Activated T-cell treated with anti-CD3 and anti-CD28 coated beads, Interleukin-2, amount 50 U/mL, for 24 hours (primary cell): Measurements from ENCODE around the gene AXDND1.
"Not testable (repeated sequence)": the region's sequence is repeated elsewhere in the genome, so short reads cannot be mapped to it uniquely, and the experiment has no call there.

Experiments used
- DNase-seq: peaks from one replicate; pipeline ENCODE4 v3.0.0-alpha.2; 2020
- H3K27ac Mint-ChIP-seq: 2 replicates; pipeline ENCODE4 v1.8.0; 2020; ENCODE audit warnings: mild to moderate bottlenecking, mixed read lengths
- H3K27me3 Mint-ChIP-seq: 2 replicates; pipeline ENCODE4 v1.8.0; 2020; ENCODE audit warnings: mixed read lengths
- H3K36me3 Mint-ChIP-seq: 2 replicates; pipeline ENCODE4 v1.8.0; 2020; ENCODE audit warnings: low read depth, mixed read lengths
- H3K4me1 Mint-ChIP-seq: 2 replicates; pipeline ENCODE4 v1.8.0; 2020; ENCODE audit warnings: low read depth, mixed read lengths
- H3K4me3 Mint-ChIP-seq: 2 replicates; pipeline ENCODE4 v1.8.0; 2020; ENCODE audit warnings: mild to moderate bottlenecking, moderate library complexity, mixed read lengths
- H3K9me3 Mint-ChIP-seq: 2 replicates; pipeline ENCODE4 v1.8.0; 2020; ENCODE audit warnings: mixed read lengths

AXDND1 gene

DNA sequence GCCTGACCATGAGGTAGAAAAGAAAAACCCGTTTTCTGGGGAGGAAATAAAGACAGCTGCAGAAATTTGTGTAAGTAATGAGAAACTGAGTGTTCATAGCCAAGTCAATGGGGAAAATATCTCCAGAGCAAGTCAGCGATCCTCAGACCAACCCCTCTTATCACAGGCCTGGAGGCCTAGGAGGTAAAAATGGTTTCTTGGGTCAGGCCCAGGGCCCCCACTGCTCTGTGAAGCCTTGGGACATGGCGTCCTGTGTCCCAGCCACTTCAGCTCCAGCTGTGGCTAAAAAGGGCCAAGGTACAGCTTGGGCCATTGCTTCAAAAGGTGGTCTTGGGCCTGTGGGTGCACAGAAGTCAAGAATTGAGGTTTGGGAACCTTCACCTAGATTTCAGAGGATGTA, 108.9 kb downstream of the AXDND1 start:
- Mint-ChIP-seq H3K27ac (no peak overlapping the region), H3K27me3 (peaks cover 3% of the 10 kb centered on the region), H3K9me3 (peaks cover 35% of the 10 kb centered on the region), H3K36me3 (peaks cover under 1% of the 10 kb centered on the region), H3K4me1 (no peaks in the 10 kb centered on the region), H3K4me3 (no peak overlapping the region)
- DNase-seq: no peak

DNA sequence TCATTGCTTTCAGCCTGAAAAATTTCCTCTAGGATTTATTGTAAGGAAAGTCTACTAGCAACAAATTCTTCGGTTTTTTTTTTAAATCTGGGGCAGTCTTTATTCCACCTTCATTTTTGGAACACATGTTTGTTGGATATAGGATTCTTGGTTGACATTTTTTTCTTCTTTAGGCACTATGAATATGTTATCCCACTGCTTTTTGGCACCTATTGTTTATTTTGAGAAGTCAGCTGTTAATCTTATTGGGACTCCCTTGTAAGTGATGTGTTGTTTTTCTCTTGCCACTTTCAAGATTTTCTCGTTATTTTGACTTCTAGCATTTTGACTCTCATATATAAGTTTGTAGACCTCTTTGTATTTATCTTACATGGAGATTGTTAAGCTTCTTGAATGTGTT, 110.7 kb downstream of the AXDND1 start:
- Mint-ChIP-seq H3K4me3 (no peak overlapping the region), H3K9me3 (peaks cover 44% of the 10 kb centered on the region), H3K27me3 (peaks cover 3% of the 10 kb centered on the region), H3K4me1 (no peaks in the 10 kb centered on the region), H3K36me3 (peaks cover 1% of the 10 kb centered on the region), H3K27ac (no peak overlapping the region)
- no peak for DNase-seq

DNA sequence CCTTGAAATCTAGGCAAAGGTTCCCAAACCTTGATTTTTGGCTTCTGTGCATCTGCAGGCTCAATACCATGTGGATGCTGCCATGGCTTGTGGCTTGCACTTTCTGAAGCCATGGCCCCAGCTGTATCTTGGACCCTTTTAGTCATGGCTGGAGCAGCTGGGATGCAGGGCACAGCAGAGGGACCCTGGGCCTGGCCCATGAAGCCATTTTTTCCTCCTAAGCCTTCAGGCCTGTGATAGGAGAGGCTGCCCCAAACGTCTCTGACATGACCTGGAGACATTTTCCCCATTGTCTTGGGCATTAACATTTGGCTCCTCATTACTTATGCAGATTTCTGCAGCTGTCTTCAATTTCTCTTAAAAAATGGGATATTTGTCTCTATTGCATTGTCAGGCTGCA, 112.6 kb downstream of the AXDND1 start:
- DNase-seq: no peak
- Mint-ChIP-seq H3K27ac (no peak overlapping the region), H3K27me3 (peaks cover 3% of the 10 kb centered on the region), H3K36me3 (peaks cover 1% of the 10 kb centered on the region), H3K4me3 (no peak overlapping the region), H3K9me3 (peaks cover 48% of the 10 kb centered on the region), H3K4me1 (no peaks in the 10 kb centered on the region)

DNA sequence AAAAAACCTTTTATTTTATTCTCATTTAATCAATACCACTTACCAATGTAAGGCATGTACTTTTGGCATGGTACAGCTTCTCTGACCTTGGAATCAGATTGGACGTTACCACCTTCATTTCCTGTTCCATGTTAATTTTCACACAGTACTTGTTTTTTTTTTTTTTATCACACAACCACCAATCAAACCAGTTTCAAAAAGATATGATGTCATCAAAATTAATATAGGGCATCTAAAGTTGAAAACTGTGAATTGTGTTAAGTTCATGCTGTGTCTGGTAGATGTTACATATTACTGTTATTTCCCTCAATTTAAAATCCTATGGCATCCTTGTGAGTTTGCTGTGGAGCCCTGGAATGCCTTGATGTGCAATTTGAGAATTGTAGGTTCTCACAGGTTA, 124.8 kb downstream of the AXDND1 start:
- no peak for DNase-seq
- no peaks in the 10 kb centered on the region for H3K36me3 Mint-ChIP-seq
- no peaks in the 10 kb centered on the region for H3K4me1 Mint-ChIP-seq
- H3K9me3 Mint-ChIP-seq: peaks cover 15% of the 10 kb centered on the region
- no peak overlapping the region for H3K4me3 Mint-ChIP-seq
- H3K27ac Mint-ChIP-seq: no peak overlapping the region
- peaks cover 3% of the 10 kb centered on the region for H3K27me3 Mint-ChIP-seq

DNA sequence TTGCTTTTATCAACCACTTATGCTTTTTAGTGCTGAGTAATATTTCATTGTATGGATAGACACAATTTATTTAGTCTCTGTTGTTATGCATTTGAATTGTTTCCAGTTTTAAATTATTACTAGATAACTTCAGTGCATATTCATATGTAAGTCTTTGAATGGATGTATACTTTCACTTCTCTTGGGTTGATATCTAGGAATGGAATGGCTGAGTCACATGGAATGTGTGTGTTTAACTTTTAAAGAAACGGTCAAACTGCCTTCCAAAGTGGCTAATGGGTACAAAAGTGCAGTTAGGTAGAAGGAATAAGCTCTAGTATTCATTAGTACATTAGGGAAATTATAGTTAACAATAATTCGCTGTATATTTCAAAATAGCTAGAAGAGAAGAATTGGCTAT, 127.6 kb downstream of the AXDND1 start:
- peaks cover 2% of the 10 kb centered on the region for H3K9me3 Mint-ChIP-seq
- H3K27ac Mint-ChIP-seq: no peak overlapping the region
- no peak for DNase-seq
- H3K4me1 Mint-ChIP-seq: no peaks in the 10 kb centered on the region
- H3K27me3 Mint-ChIP-seq: peaks cover 9% of the 10 kb centered on the region
- no peaks in the 10 kb centered on the region for H3K36me3 Mint-ChIP-seq
- no peak overlapping the region for H3K4me3 Mint-ChIP-seq

DNA sequence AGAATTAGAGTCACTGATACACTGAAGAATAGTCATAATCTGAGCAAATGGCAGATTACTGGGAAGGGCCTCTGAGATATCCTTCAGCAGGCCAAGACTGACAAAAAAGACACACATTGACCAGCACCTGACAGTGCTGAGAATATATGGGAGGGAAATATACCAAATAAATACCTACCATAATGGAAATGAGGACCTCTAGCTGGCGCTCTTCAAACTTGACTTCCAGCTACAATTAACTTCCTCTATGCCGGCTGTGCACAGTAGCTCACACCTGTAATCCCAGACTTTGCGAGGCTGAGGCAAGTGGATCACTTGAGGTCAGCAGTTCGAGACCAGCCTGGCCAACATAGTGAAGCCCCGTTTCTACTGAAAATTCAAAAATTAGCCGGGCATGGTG, 140.4 kb downstream of the AXDND1 start:
- DNase-seq: no peak
- H3K27me3 Mint-ChIP-seq: no peaks in the 10 kb centered on the region
- H3K9me3 Mint-ChIP-seq: no peaks in the 10 kb centered on the region
- H3K27ac Mint-ChIP-seq: no peak overlapping the region
- H3K4me3 Mint-ChIP-seq: no peak overlapping the region
- H3K36me3 Mint-ChIP-seq: no peaks in the 10 kb centered on the region
- H3K4me1 Mint-ChIP-seq: no peaks in the 10 kb centered on the region

DNA sequence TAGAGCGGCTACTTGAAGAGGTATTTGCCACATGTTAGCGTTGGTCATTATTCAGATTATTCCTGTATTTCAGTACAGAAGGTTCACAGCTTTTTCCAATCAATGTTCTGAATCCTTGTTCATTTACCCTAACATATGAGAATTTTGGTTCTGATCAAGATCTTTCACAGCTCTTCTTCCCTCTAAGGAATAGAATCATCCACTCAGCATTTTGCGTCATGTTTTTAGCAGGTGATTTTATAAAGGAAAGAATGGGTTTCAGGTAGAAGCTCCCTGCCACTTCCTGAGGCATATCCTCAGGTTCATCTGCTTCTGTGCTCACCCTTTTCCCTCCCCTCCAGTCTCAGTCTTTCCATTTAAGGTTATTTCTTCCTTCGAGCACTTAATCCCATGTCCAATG, 143.6 kb downstream of the AXDND1 start:
- Mint-ChIP-seq H3K9me3 (peaks cover 2% of the 10 kb centered on the region), H3K4me3 (no peak overlapping the region), H3K27ac (no peak overlapping the region), H3K4me1 (no peaks in the 10 kb centered on the region), H3K27me3 (no peaks in the 10 kb centered on the region), H3K36me3 (no peaks in the 10 kb centered on the region)
- no peak for DNase-seq

DNA sequence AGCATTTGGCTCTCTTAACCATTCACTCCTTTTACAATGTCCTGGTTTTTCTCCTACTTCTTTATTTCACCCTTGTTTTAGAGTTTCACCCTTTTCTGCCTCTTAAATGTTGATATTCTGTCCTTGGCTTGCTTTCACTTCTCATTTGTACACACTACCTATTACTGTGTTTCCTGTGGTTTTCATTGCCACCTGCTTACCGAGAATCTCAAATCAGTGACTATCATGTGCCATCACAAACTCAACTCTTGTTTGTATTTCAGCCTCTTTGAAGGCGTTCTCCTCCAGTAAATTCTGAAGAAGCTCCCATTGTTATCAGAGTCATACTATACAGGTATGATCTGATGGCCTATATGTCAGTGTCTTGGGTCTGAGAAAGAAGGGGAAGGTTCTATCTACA, 144.3 kb downstream of the AXDND1 start:
- Mint-ChIP-seq H3K27me3 (no peaks in the 10 kb centered on the region), H3K9me3 (peaks cover 2% of the 10 kb centered on the region), H3K4me1 (no peaks in the 10 kb centered on the region), H3K4me3 (no peak overlapping the region), H3K27ac (no peak overlapping the region), H3K36me3 (no peaks in the 10 kb centered on the region)
- DNase-seq: no peak

DNA sequence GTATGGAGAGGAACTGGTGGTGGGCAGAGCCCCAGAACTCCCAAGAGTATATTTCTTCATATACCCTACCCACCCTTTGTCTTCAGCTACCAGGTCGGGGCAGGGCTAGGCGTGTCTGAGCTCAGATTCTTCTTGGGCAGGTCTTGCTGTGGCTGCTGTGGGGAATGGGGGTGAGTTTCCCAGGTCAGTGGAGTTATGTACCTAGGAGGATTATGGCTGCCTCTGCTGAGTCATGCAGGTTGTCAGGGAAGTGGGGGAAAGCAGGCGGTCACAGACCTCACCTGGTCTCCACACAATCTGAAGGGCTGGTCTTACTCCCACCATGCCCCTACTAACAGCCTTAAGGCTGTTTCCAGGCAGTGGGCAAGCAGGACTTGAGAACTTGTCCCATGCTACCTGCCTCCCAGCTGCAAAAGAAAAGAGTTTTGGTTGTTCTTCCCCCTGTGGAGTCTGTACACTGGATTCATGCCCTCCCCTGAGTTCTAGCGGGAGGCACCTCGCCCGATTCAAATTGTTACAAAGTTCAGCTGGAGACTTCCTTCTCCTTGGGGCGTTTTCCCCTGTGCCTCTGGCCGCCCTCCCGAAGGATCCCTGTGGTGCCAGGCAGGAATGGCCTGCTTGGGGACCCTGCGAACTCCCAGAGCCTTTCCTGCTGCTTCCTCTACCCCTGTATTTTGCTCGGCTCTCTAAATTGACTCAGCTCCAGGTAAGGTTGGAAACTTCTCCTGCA, 151.4 kb downstream of the AXDND1 start:
- Mint-ChIP-seq H3K9me3 (peaks cover 2% of the 10 kb centered on the region), H3K27ac (no peak overlapping the region), H3K4me1 (no peaks in the 10 kb centered on the region), H3K4me3 (no peak overlapping the region), H3K27me3 (peaks cover 11% of the 10 kb centered on the region), H3K36me3 (no peaks in the 10 kb centered on the region)
- DNase-seq: no peak

DNA sequence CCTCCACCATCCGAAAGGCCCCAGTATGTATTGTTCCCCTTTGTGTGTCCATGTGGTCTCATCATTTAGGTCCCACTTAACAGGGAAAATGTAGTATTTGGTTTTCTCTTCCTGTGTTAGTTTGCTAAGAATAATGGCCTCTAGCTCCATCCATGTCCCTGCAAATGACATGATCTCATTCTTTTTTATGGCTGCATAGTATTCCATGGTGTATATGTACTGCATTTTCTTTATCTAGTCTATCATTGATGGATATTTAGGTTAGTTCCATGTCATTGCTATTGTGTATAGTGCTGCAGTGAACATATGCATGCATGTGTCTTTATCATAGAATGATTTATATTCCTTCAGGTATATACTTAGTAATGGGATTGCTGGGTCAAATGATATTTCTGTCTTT, 152.8 kb downstream of the AXDND1 start:
- H3K4me3 Mint-ChIP-seq, DNase-seq, H3K36me3 Mint-ChIP-seq, H3K4me1 Mint-ChIP-seq, H3K9me3 Mint-ChIP-seq, H3K27ac Mint-ChIP-seq: not testable (repeated sequence)
- peaks cover 13% of the 10 kb centered on the region for H3K27me3 Mint-ChIP-seq

DNA sequence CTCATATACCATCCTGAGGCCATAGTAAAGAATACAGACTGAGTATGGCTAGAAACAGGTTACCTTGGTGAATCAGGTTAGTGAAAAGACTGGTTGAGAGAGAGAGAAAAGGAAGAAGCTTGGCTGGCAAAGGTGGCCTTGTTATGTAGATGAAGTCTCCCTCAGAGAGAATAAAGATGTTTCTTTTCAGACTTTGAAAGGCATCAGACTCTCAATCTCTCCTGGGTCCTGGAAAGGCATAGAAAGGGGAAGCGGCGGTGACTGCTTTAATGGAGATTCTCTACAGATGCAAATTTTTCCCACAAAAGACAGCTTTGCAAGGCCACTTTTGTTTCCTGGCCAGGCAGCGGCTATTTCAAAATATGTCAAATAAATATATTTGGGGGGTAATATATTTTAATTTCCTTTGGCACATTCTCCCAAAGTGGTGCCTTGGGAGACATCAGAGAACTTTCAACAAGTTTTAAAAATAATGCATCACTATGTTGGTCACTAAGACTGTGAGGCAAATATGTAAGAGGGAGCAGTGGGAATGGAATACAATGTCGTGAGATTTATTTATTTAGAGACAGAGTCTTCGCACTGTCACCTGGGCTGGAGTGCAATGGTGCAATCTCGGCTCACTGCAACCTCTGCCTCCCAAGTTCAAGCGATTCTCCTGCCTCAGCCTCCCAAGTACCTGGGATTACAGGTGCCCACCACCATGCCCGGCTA, 163.9 kb downstream of the AXDND1 start:
- Mint-ChIP-seq H3K27ac (no peak overlapping the region), H3K4me1 (peaks cover 2% of the 10 kb centered on the region), H3K36me3 (no peaks in the 10 kb centered on the region), H3K27me3 (peaks cover 3% of the 10 kb centered on the region), H3K9me3 (no peaks in the 10 kb centered on the region), H3K4me3 (no peak overlapping the region)
- no peak for DNase-seq

DNA sequence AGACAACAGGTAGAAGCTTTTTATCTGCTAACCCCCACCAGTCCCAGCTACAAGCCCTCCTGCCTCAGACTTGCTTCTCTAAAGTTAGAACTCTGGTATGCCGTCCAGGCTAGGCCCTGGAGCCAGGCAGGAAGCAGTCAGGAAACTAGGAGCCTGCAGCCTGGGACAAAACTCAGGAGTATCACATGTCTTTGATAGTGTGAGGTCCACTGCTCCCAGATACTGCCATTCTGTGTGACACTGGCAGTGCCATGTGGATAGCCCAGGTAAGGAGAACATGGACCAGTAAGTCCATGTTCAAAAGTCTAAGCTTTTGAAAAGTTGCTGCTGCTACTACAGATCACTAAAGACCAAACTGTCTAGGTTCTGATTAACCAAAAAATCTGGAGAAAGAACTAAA, 164.6 kb downstream of the AXDND1 start:
- no peaks in the 10 kb centered on the region for H3K9me3 Mint-ChIP-seq
- H3K27ac Mint-ChIP-seq: no peak overlapping the region
- H3K4me3 Mint-ChIP-seq: no peak overlapping the region
- H3K27me3 Mint-ChIP-seq: no peaks in the 10 kb centered on the region
- no peaks in the 10 kb centered on the region for H3K36me3 Mint-ChIP-seq
- peaks cover 2% of the 10 kb centered on the region for H3K4me1 Mint-ChIP-seq
- no peak for DNase-seq

DNA sequence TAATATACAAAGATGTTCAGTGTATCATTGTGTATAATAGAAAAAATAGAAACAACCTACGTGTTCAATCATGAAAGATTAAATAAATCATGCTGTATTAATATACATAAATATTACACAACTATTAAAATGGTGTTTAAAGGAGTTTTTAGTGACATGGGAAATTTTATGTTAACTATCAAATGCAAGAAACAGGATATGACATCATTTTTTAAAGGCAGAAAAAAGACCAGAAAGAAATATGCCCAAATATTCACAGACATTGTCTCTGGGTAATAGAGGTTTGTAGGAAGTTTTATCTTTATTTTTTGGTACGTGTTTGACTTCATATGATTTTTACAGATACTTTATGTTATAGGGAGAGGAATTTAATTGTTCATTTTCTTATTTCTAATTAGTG, 176.0 kb downstream of the AXDND1 start:
- Mint-ChIP-seq H3K36me3 (no peaks in the 10 kb centered on the region), H3K27me3 (no peaks in the 10 kb centered on the region), H3K4me1 (no peaks in the 10 kb centered on the region), H3K27ac (no peak overlapping the region), H3K4me3 (no peak overlapping the region), H3K9me3 (peaks cover 9% of the 10 kb centered on the region)
- no peak for DNase-seq

DNA sequence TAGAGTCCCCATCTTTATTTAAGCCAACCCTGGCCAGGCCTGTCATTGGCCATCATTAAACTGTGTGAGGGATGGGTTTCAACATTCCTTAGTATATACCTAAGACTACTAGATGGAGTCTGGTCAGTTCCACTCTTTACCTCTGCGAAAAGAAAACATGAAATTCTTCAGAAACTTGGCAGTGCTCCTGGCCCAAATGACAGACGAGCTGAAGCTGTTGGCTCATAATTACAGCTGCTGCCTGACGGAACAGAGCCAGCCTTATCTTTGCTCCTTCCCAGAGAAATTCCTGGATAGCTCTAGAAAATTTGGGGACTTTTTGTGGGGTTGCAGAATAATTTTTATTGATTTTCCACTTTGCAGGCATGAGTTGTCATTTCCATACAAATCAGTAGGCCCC, 179.6 kb downstream of the AXDND1 start:
- Mint-ChIP-seq H3K36me3 (no peaks in the 10 kb centered on the region), H3K4me3 (no peak overlapping the region), H3K27me3 (no peaks in the 10 kb centered on the region), H3K9me3 (no peaks in the 10 kb centered on the region), H3K4me1 (no peaks in the 10 kb centered on the region), H3K27ac (no peak overlapping the region)
- DNase-seq: no peak

DNA sequence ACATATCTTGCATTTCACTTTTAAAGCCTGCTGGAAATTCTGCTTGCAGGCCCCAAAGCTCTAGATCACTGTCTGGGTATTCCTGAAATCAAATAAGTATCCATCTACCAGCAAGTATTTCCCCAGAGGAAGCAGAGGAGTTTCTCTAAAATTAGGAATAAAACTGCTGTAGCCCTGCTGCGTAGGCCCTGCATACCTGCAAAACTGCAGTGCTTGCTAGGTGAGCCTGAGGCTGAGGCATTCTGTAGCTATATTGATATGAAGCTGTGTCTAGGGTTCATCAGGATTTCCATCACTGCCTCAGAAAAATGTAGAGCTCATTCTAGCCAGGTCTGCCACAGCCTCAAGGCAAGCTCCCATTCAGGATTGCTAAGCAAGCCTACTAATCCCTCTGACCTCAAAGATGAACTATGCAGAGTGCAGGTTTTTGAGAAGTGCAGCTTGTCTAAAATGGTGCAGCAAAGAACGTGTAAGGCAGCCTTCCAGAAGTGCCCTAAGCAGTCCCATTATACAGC, 181.3 kb downstream of the AXDND1 start:
- Mint-ChIP-seq H3K36me3 (no peaks in the 10 kb centered on the region), H3K27ac (no peak overlapping the region), H3K4me1 (no peaks in the 10 kb centered on the region), H3K27me3 (no peaks in the 10 kb centered on the region), H3K9me3 (no peaks in the 10 kb centered on the region), H3K4me3 (no peak overlapping the region)
- no peak for DNase-seq
